HUES6 (cell line): ENCODE measurements around the gene CYB5B.

Experiments
- H3K27ac ChIP-seq: 2 replicates; pipeline ENCODE4 v1.7.0; 2013; ENCODE audit warnings: low read depth, mild to moderate bottlenecking, low read length, inconsistent platforms
- H3K27me3 ChIP-seq: 2 replicates; pipeline ENCODE4 v1.6.1; 2013; ENCODE audit warnings: low read length; ENCODE audit not compliant: control insufficient read depth, insufficient read depth
- H3K36me3 ChIP-seq: 2 replicates; pipeline ENCODE4 v1.6.1; 2013; ENCODE audit warnings: low read length; ENCODE audit not compliant: control insufficient read depth, insufficient read depth
- H3K4me1 ChIP-seq: 2 replicates; pipeline ENCODE4 v1.6.1; 2013; ENCODE audit warnings: low read length; ENCODE audit not compliant: control insufficient read depth, insufficient read depth
- H3K4me3 ChIP-seq: 2 replicates; pipeline ENCODE4 v1.5.1; 2013; ENCODE audit warnings: low read depth, low read length
- H3K9ac ChIP-seq: one replicate; pipeline ENCODE4 v1.6.1; 2013; ENCODE audit warnings: mild to moderate bottlenecking, low read length
- H3K9me3 ChIP-seq: 2 replicates; pipeline ENCODE4 v1.6.1; 2013; ENCODE audit warnings: low read depth, low read length; ENCODE audit not compliant: control insufficient read depth, insufficient read depth

The CYB5B gene

GRCh38 chr16:69501956-69502745 is 77.7 kb downstream of the CYB5B start:
- Histone ChIP-seq H3K9ac (no peak overlapping the region), H3K4me3 (no peak overlapping the region), H3K4me1 (peaks cover 12% of the 10 kb centered on the region), H3K36me3 (no peaks in the 10 kb centered on the region), H3K9me3 (no peaks in the 10 kb centered on the region), H3K27me3 (no peaks in the 10 kb centered on the region), H3K27ac (no peak overlapping the region)

- Histone ChIP-seq H3K36me3 (no peaks in the 10 kb centered on the region), H3K9me3 (no peaks in the 10 kb centered on the region), H3K27me3 (no peaks in the 10 kb centered on the region), H3K4me3 (no peak overlapping the region), H3K9ac (no peak overlapping the region), H3K4me1 (peaks cover 4% of the 10 kb centered on the region), H3K27ac (no peak overlapping the region)
These were observed 78.8 kb downstream of the CYB5B start for GRCh38 chr16:69503244-69503643.

- Histone ChIP-seq H3K4me3 (no peak overlapping the region), H3K9ac (no peak overlapping the region), H3K36me3 (no peaks in the 10 kb centered on the region), H3K27me3 (no peaks in the 10 kb centered on the region), H3K4me1 (no peaks in the 10 kb centered on the region; the same call in 1 of the 2 replicates), H3K9me3 (no peaks in the 10 kb centered on the region), H3K27ac (no peak overlapping the region)
These were observed 83.8 kb downstream of the CYB5B start for GRCh38 chr16:69508033-69508755.

GRCh38 chr16:69509125-69509524 is 84.7 kb downstream of the CYB5B start:
- H3K36me3 ChIP-seq, result no peaks in the 10 kb centered on the region
- no peaks in the 10 kb centered on the region for H3K9me3 ChIP-seq
- H3K9ac ChIP-seq, result no peak overlapping the region
- no peak overlapping the region for H3K27ac ChIP-seq
- no peak overlapping the region for H3K4me3 ChIP-seq
- no peaks in the 10 kb centered on the region for H3K27me3 ChIP-seq
- no peaks in the 10 kb centered on the region; the same call in 1 of the 2 replicates for H3K4me1 ChIP-seq

- Histone ChIP-seq H3K4me1 (no peaks in the 10 kb centered on the region; the same call in 1 of the 2 replicates), H3K9me3 (no peaks in the 10 kb centered on the region), H3K36me3 (no peaks in the 10 kb centered on the region), H3K27me3 (no peaks in the 10 kb centered on the region), H3K9ac (no peak overlapping the region), H3K4me3 (no peak overlapping the region), H3K27ac (no peak overlapping the region)
These were observed 87.2 kb downstream of the CYB5B start for GRCh38 chr16:69511651-69512050.

- H3K27me3 ChIP-seq, result no peaks in the 10 kb centered on the region
- H3K4me1 ChIP-seq, result no peaks in the 10 kb centered on the region; the same call in 1 of the 2 replicates
- H3K27ac ChIP-seq, result no peak overlapping the region
- H3K36me3 ChIP-seq, result no peaks in the 10 kb centered on the region
- H3K9ac ChIP-seq, result no peak overlapping the region
- H3K4me3 ChIP-seq, result no peak overlapping the region
- no peaks in the 10 kb centered on the region for H3K9me3 ChIP-seq
These were observed 89.0 kb downstream of the CYB5B start for GRCh38 chr16:69513180-69513966.

GRCh38 chr16:69514356-69514755 is 89.9 kb downstream of the CYB5B start:
- Histone ChIP-seq H3K9me3 (no peaks in the 10 kb centered on the region), H3K4me3 (no peak overlapping the region), H3K9ac (no peak overlapping the region), H3K27ac (no peak overlapping the region), H3K27me3 (no peaks in the 10 kb centered on the region), H3K36me3 (no peaks in the 10 kb centered on the region), H3K4me1 (no peaks in the 10 kb centered on the region)
